PC-3 (cell line): ENCODE data around the gene DNAAF1. TPM values are rescaled to one million over a fixed set of nuclear protein-coding genes. Genes with fewer than 3 reads are reported as not detected.

ENCODE experiments used
- ATAC-seq: fragments of 200-7000 bp; cut with Tn5 transposase; 2 replicates; pipeline ENCODE4 v1.9.1; 2020; ENCODE audit warnings: mild to moderate bottlenecking, moderate library complexity
- BruUV-seq: library from RNA; stranded (reverse); fragments of 400-500 nt; replicated peaks from 2 replicates; lab custom pipeline; 2021; lab: Mats Ljungman, UMichigan
- CTCF ChIA-PET: fragments of 300-600 bp; sonication (Branson Sonifier 250); formaldehyde crosslinking; loops from one replicate; lab custom pipeline; 2022; ENCODE audit warnings: antibody characterized with exemption; lab: Charles Lee
- POLR2A ChIA-PET: fragments of 300-600 bp; sonication (Branson Sonifier 250); formaldehyde crosslinking; loops from one replicate; lab custom pipeline; 2022; ENCODE audit warnings: antibody characterized with exemption; ENCODE audit not compliant: unreplicated experiment; lab: Charles Lee
- DNase-seq: peaks from one replicate; pipeline ENCODE4 v3.0.0-alpha.2; 2015
- H2AFZ ChIP-seq: fragments of 300-600 bp; sonication (generic); 2 replicates; pipeline ENCODE4 v1.6.0; 2016; ENCODE audit warnings: antibody characterized with exemption, low read length
- H3F3A ChIP-seq: fragments of 300-600 bp; sonication (generic); one replicate; pipeline ENCODE4 v1.6.0; 2017; ENCODE audit warnings: antibody characterized with exemption, low read length, control low read depth, mild to moderate bottlenecking; ENCODE audit not compliant: unreplicated experiment
- H3K27ac ChIP-seq: fragments of 300-600 bp; sonication (generic); 2 replicates; pipeline ENCODE4 v1.5.1; 2016; ENCODE audit warnings: mild to moderate bottlenecking, low read length
- H3K27me3 ChIP-seq: fragments of 300-600 bp; sonication (generic); 2 replicates; pipeline ENCODE4 v1.6.1; 2016; ENCODE audit warnings: low read length, mixed read lengths
- H3K36me3 ChIP-seq: fragments of 300-600 bp; sonication (generic); 2 replicates; pipeline ENCODE4 v1.6.1; 2016; ENCODE audit warnings: low read depth, mixed run types, low read length, mixed read lengths
- H3K4me1 ChIP-seq: fragments of 300-600 bp; sonication (generic); 2 replicates; pipeline ENCODE4 v1.5.1; 2016; ENCODE audit warnings: low read length; ENCODE audit not compliant: insufficient read depth
- H3K4me2 ChIP-seq: fragments of 300-600 bp; sonication (generic); 2 replicates; pipeline ENCODE4 v1.6.0; 2016; ENCODE audit warnings: low read length
- H3K4me3 ChIP-seq: fragments of 300-600 bp; sonication (generic); 2 replicates; pipeline ENCODE4 v1.5.1; 2016; ENCODE audit warnings: mild to moderate bottlenecking, low read length, mixed read lengths
- H3K79me2 ChIP-seq: fragments of 300-600 bp; sonication (generic); 2 replicates; pipeline ENCODE4 v1.6.1; 2017; ENCODE audit warnings: low read length, mixed read lengths
- H3K9ac ChIP-seq: fragments of 300-600 bp; sonication (generic); 2 replicates; pipeline ENCODE4 v1.6.0; 2016; ENCODE audit warnings: mild to moderate bottlenecking, low read length
- H3K9me2 ChIP-seq: fragments of 300-600 bp; sonication (generic); replicated peaks from 2 replicates; pipeline ENCODE4 v1.6.1; 2016; ENCODE audit warnings: mixed run types, low read length, mixed read lengths
- H3K9me3 ChIP-seq: fragments of 300-600 bp; sonication (generic); 2 replicates; pipeline ENCODE4 v1.6.1; 2016; ENCODE audit warnings: low read length, mixed read lengths
- H4K20me1 ChIP-seq: fragments of 300-600 bp; sonication (generic); 2 replicates; pipeline ENCODE4 v1.6.1; 2016; ENCODE audit warnings: low read length, mixed read lengths
- EZH2 ChIP-seq: fragments of 300-600 bp; sonication (generic); IDR thresholded peaks from one replicate; pipeline ENCODE4 v1.6.1; 2017; ENCODE audit warnings: antibody characterized with exemption, mild to moderate bottlenecking, low read length; ENCODE audit not compliant: unreplicated experiment
- EZH2phosphoT487 ChIP-seq: fragments of 300-600 bp; sonication (generic); IDR thresholded peaks from 2 replicates; pipeline ENCODE4 v1.6.1; 2018; ENCODE audit warnings: mild to moderate bottlenecking, antibody characterized with exemption, low read length, borderline replicate concordance
- intact Hi-C: fragments of 100-400 bp; cut with micrococcal nuclease; formaldehyde crosslinking; loops from 2 replicates; pipeline ENCODE4 v1.9.0; 2023
- total RNA-seq: library from RNA; depleted of rRNA; stranded (reverse); fragments of >200 nt; gene quantifications from 2 replicates; pipeline ENCODE4 v1.2.3, GENCODE V29; 2014
- TF ChIP-seq, protein P1 (sequence below): fragments of 300-600 bp; sonication (generic); conservative IDR thresholded peaks from 2 replicates; pipeline ENCODE4 v1.5.1; 2017; ENCODE audit warnings: antibody characterized with exemption, low read depth, mild to moderate bottlenecking, low read length

The DNAAF1 gene
- total RNA-seq, 1 experiment from 2014 or later = not detected

DNA sequence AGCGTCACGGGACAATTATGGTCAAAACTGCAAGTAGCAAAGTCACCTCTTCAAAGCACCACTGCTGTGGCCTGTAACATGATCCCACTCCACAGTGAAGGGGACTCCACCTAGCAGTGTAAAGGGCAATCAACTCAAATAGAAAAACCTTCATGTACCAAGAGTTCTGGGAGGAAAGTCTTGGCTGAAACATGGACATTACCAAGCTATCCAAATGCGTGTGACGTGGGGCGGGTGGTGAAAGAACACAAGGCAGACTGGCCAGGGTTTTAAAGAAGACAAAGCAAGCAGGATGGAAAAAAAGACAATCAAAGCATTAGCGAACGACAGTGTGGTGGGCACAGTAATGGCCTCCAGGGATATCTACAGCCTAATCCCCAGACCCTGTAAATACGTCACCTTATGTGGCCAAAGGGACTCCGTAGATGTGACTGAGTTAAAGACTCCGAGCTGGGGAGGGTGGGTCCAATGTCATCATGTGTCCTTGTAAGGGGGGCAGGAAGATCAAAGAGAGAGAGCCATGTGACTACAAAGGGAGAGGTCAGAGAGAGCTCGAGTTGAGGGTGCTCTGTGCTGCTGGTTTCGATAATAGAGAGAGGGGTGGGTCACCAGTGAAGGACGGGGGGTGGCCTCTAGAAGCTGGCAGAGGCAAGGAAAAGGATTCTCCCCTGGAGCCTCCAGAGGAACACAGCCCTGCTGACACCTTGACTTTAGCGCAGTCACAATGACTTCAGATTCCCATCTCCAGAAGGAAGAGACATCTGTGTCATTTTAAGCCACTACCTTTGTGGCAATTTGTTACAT is 6.1 kb upstream of the DNAAF1 start:
- intact Hi-C loops = no loop called here
- Histone ChIP-seq H3K27me3 (no peaks in the 10 kb centered on the region), H2AFZ (no peak overlapping the region), H3K9ac (no peak overlapping the region), H3K79me2 (peaks cover 21% of the 10 kb centered on the region), H3K4me3 (no peak overlapping the region), H3K36me3 (no peaks in the 10 kb centered on the region), H3K4me1 (peaks cover 8% of the 10 kb centered on the region), H3F3A (no peaks in the 10 kb centered on the region), H3K27ac (no peak overlapping the region), H4K20me1 (no peaks in the 10 kb centered on the region), H3K9me3 (no peaks in the 10 kb centered on the region), H3K9me2 (no peaks in the 10 kb centered on the region), H3K4me2 (0 out of 2 replicates have a peak overlapping the region, but pooled peaks have one; percentile 22)
- ATAC-seq = peak; percentile 71
- POLR2A ChIA-PET = no interaction called here
- no TSS peak for BruUV-seq
- CTCF ChIA-PET = no interaction called here
- DNase-seq = peak; percentile 22
- TF ChIP-seq, protein P1, sequence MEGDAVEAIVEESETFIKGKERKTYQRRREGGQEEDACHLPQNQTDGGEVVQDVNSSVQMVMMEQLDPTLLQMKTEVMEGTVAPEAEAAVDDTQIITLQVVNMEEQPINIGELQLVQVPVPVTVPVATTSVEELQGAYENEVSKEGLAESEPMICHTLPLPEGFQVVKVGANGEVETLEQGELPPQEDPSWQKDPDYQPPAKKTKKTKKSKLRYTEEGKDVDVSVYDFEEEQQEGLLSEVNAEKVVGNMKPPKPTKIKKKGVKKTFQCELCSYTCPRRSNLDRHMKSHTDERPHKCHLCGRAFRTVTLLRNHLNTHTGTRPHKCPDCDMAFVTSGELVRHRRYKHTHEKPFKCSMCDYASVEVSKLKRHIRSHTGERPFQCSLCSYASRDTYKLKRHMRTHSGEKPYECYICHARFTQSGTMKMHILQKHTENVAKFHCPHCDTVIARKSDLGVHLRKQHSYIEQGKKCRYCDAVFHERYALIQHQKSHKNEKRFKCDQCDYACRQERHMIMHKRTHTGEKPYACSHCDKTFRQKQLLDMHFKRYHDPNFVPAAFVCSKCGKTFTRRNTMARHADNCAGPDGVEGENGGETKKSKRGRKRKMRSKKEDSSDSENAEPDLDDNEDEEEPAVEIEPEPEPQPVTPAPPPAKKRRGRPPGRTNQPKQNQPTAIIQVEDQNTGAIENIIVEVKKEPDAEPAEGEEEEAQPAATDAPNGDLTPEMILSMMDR = no peak
- TF ChIP-seq EZH2phosphoT487 (no peak), EZH2 (no peak)

DNA sequence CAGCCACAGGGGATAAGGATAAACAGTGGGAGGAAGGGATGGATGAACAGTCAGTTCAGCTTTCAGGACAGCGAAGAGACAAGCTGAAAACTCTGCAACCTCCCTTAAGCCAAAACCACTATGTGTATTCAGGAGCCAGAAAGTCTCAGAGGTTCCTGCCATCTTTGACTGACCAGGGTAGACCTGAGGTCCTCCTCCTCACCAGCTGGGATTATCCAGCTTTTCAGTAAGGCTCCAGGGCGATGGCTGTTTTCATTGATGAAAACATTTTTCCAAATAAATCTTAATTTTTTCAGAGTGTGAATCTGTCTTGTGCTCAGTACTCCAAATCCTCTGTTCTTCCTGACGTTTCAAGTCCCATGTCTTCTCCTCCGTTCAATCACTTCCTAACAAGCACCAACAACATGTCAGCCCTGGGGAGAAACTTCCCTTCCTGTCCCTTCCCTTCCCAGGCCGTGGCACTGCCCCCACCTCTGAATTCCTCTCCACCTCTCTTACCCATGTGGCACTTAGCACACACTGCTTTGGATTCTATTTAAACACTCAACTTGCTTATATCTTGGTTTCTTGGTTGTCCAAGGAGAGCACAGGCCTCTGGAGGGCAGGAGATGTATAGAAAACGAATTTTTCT is 5.4 kb upstream of the DNAAF1 start:
- TF ChIP-seq EZH2 = no peak
- TF ChIP-seq, protein P1 = no peak
- TF ChIP-seq EZH2phosphoT487 = no peak
- ChIA-PET CTCF (no interaction called here), POLR2A (no interaction called here)
- no peak overlapping the region for H3K4me2 ChIP-seq
- no peaks in the 10 kb centered on the region for H3F3A ChIP-seq
- no TSS peak for BruUV-seq
- no peaks in the 10 kb centered on the region for H4K20me1 ChIP-seq
- no peak overlapping the region for H3K4me3 ChIP-seq
- intact Hi-C loops = no loop called here
- DNase-seq (no peak), ATAC-seq (no peak)
- H3K9me2 ChIP-seq = no peaks in the 10 kb centered on the region
- no peak overlapping the region for H3K9ac ChIP-seq
- no peaks in the 10 kb centered on the region for H3K27me3 ChIP-seq
- no peak overlapping the region for H2AFZ ChIP-seq
- no peaks in the 10 kb centered on the region for H3K36me3 ChIP-seq
- H3K27ac ChIP-seq = no peak overlapping the region
- peaks cover 8% of the 10 kb centered on the region for H3K4me1 ChIP-seq
- H3K79me2 ChIP-seq = peaks cover 28% of the 10 kb centered on the region
- no peaks in the 10 kb centered on the region for H3K9me3 ChIP-seq

DNA sequence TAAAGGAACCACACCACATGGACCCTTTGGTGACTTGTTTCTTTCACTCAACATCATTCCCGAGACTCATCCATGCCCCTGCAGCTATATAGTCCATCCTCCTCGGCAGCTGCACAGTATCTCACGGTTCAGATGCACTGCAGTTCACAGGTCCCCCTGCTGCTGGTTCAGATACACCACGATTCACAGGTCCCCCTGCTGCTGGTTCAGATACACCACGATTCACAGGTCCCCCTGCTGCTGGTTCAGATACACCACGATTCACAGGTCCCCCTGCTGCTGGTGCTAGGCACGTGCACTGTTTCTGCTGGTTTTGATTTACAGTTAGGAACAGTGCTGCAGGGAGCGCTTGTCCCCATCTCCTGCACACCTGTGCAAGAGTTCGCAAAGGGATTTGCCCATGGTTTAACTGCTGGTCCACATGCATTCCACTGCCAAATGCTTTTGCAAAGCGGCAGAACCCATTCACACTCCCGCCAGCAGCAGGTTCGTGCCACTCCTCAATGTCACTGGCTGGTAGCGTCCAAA is 3.9 kb upstream of the DNAAF1 start:
- Histone ChIP-seq H3K9ac (no peak overlapping the region), H3K36me3 (no peaks in the 10 kb centered on the region), H3K4me1 (peaks cover 8% of the 10 kb centered on the region), H4K20me1 (no peaks in the 10 kb centered on the region), H3K9me2 (no peaks in the 10 kb centered on the region), H3F3A (no peaks in the 10 kb centered on the region), H2AFZ (no peak overlapping the region), H3K27ac (no peak overlapping the region), H3K4me3 (no peak overlapping the region), H3K79me2 (peaks cover 28% of the 10 kb centered on the region), H3K4me2 (no peak overlapping the region), H3K27me3 (no peaks in the 10 kb centered on the region), H3K9me3 (no peaks in the 10 kb centered on the region)
- DNase-seq (no peak), ATAC-seq (no peak)
- ChIA-PET CTCF (no interaction called here), POLR2A (no interaction called here)
- TF ChIP-seq EZH2 (no peak), EZH2phosphoT487 (no peak)
- TF ChIP-seq, protein P1 = peak; percentile 29; the same call in 1 of the 2 replicates
- intact Hi-C loops = no loop called here
- BruUV-seq = no TSS peak
